Activated naive CD8-positive, alpha-beta T cell treated with anti-CD3 and anti-CD28 coated beads, Interleukin-2, amount 50 U/mL, for 24 hours (primary cell): ENCODE results near the gene RPS24.
A peak's percentile ranks its signal among the peaks of the same experiment; 100 is the strongest.

Experiments
- ATAC-seq: fragments of 150-1000 bp; cut with Tn5 transposase; one replicate; pipeline ENCODE4 v1.10.0; 2021
- DNase-seq: peaks from one replicate; pipeline ENCODE4 v3.0.0; 2021
- H3K27ac Mint-ChIP-seq: one replicate; pipeline ENCODE4 v1.8.0; 2021; ENCODE audit warnings: mild to moderate bottlenecking, mixed read lengths
- H3K27me3 Mint-ChIP-seq: one replicate; pipeline ENCODE4 v1.8.0; 2021; ENCODE audit warnings: mixed read lengths
- H3K36me3 Mint-ChIP-seq: one replicate; pipeline ENCODE4 v1.8.0; 2021; ENCODE audit warnings: low read depth, mixed read lengths
- H3K4me1 Mint-ChIP-seq: one replicate; pipeline ENCODE4 v1.8.0; 2021; ENCODE audit warnings: mixed read lengths
- H3K4me3 Mint-ChIP-seq: one replicate; pipeline ENCODE4 v1.8.0; 2021; ENCODE audit warnings: mild to moderate bottlenecking, moderate library complexity, mixed read lengths
- H3K9me3 Mint-ChIP-seq: one replicate; pipeline ENCODE4 v1.8.0; 2021; ENCODE audit warnings: mixed read lengths

The RPS24 gene

GRCh38 chr10:78038791-78039547 is 5.3 kb downstream of the RPS24 start:
- Mint-ChIP-seq H3K4me3 (peak overlapping the region; percentile 97), H3K9me3 (no peaks in the 10 kb centered on the region), H3K27me3 (no peaks in the 10 kb centered on the region), H3K36me3 (peaks cover 86% of the 10 kb centered on the region), H3K4me1 (peaks cover 74% of the 10 kb centered on the region), H3K27ac (peak overlapping the region; percentile 77)
- no peak for ATAC-seq
- DNase-seq: no peak

GRCh38 chr10:78039743-78040142 is 6.1 kb downstream of the RPS24 start:
- DNase-seq: no peak
- Mint-ChIP-seq H3K4me1 (peaks cover 80% of the 10 kb centered on the region), H3K9me3 (no peaks in the 10 kb centered on the region), H3K4me3 (peak overlapping the region; percentile 97), H3K27ac (peak overlapping the region; percentile 77), H3K27me3 (no peaks in the 10 kb centered on the region), H3K36me3 (peaks cover 79% of the 10 kb centered on the region)
- ATAC-seq: no peak

DNA sequence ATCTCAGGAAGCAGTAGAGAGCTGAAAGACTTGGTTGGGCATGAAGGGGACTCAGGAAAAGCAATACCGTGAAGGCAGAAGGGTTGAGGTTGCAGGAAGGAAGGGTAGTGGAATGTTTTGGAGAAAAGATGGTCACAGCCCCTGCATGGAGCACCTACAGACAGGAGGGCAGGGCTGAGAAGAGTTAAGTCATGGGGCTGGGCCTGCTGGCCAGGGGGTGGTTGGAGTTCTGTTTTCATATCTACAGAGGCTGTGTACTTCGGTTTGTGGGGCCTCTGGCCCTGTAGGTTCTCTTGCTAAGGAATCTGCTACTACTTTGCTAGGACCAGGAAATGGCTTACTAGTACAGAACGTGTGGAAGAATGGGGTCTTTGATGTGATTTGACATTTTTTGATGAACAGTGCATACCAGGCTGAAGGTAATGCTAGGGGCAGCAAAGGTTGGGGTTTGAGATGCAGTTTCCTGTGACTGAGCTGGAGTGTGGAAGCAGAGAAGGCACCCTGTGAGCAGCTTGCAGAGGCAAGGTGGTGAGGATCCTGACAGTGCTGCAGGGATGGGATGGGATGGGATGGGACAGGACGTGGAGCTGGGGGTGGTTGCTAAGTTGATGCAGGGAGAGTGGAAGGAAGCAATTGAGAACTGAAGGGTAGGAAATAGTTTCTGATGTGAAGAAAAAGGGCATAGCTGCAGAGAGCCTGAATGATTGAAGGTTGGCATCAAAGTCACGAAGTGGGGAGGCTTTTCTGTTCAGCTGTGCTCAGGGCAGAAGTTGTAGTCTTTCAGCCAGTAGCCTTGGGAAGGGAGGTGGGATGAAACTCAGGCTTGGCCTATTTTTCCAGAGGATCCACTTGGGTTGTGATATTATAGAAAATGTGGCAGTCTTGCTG is 7.8 kb downstream of the RPS24 start:
- H3K36me3 Mint-ChIP-seq: peaks cover 62% of the 10 kb centered on the region
- peak overlapping the region; percentile 79 for H3K27ac Mint-ChIP-seq
- peak; percentile 9 for ATAC-seq
- no peaks in the 10 kb centered on the region for H3K27me3 Mint-ChIP-seq
- H3K4me3 Mint-ChIP-seq: peak overlapping the region; percentile 63
- H3K9me3 Mint-ChIP-seq: no peaks in the 10 kb centered on the region
- no peak for DNase-seq
- peaks cover 72% of the 10 kb centered on the region for H3K4me1 Mint-ChIP-seq

- peak; percentile 10 for ATAC-seq
- Mint-ChIP-seq H3K36me3 (peaks cover 54% of the 10 kb centered on the region), H3K4me1 (peaks cover 64% of the 10 kb centered on the region), H3K27ac (peak overlapping the region; percentile 79), H3K4me3 (no peak overlapping the region), H3K9me3 (no peaks in the 10 kb centered on the region), H3K27me3 (no peaks in the 10 kb centered on the region)
- no peak for DNase-seq
These were observed 8.5 kb downstream of the RPS24 start for GRCh38 chr10:78042058-78042751.

- Mint-ChIP-seq H3K9me3 (no peaks in the 10 kb centered on the region), H3K36me3 (peaks cover 49% of the 10 kb centered on the region), H3K27ac (peak overlapping the region; percentile 49), H3K27me3 (no peaks in the 10 kb centered on the region), H3K4me3 (no peak overlapping the region), H3K4me1 (peaks cover 58% of the 10 kb centered on the region)
- peak; percentile 13 for ATAC-seq
- no peak for DNase-seq
These were observed 9.1 kb downstream of the RPS24 start for GRCh38 chr10:78042752-78043104.

DNA sequence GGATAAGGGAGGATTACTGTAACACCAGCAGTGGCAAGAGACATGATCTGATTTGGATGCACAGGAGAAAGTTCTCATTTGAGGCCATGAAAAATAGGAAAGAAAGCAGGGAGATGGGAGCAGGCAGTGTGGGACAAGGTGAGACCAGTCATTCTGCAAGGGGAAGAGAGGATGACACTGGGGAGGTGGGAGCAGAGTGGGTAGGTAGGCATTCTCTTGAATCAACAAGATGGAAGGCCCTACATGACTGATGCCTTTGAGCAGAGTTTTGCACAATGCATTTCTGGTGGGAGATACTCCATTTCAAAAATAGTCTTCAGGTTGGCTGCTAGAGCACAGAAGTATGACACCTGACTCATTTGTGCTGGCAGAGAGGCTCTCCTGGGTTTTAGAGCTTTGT is 10.5 kb downstream of the RPS24 start:
- H3K27me3 Mint-ChIP-seq: no peaks in the 10 kb centered on the region
- peaks cover 45% of the 10 kb centered on the region for H3K4me1 Mint-ChIP-seq
- no peak for ATAC-seq
- no peaks in the 10 kb centered on the region for H3K9me3 Mint-ChIP-seq
- H3K36me3 Mint-ChIP-seq: peaks cover 34% of the 10 kb centered on the region
- H3K27ac Mint-ChIP-seq: peak overlapping the region; percentile 67
- H3K4me3 Mint-ChIP-seq: no peak overlapping the region
- no peak for DNase-seq

DNA sequence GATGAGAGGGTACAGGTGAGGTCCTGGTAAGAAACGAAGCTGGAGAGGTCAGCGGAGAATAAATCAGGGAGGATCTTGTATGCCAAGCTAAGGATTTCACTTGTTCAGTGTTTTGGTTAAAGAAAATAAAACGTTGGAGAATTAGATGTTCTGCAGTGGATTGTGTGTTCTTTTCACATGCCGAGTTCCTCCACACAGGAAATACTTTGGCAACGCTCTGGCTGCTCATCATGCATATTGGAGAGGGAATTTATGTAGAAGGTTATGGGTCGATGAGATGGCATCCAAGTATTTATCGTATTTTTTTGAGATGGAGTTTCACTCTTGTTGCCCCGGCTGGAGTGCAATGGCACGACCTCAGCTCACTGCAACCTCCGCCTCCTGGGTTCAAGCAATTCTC is 11.0 kb downstream of the RPS24 start:
- no peak overlapping the region for H3K27ac Mint-ChIP-seq
- no peak for DNase-seq

DNA sequence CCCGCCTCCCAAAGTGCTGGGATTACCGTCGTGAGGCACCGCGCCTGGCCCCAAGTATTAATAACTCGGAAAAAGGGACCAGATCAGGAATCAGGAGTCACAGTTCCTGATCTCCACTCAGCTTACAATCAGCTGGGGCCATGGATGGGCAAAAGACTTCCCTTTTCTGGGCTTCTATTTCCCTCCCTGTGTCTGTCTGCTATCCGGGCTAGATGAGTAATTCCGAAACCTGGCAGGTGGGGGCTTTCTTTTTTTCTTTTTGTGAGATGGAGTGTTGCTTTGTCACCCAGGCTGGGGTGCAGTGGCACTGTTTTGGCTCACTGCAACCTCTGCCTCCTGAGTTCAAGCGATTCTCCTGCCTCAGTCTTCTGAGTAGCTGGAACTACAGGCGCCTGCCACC is 11.6 kb downstream of the RPS24 start:
- no peaks in the 10 kb centered on the region for H3K27me3 Mint-ChIP-seq
- no peak overlapping the region for H3K27ac Mint-ChIP-seq
- H3K4me3 Mint-ChIP-seq: no peak overlapping the region
- H3K9me3 Mint-ChIP-seq: no peaks in the 10 kb centered on the region
- peaks cover 24% of the 10 kb centered on the region for H3K36me3 Mint-ChIP-seq
- no peak for DNase-seq
- ATAC-seq: no peak
- H3K4me1 Mint-ChIP-seq: peaks cover 36% of the 10 kb centered on the region

More for the DNA sequence above, 11.0 kb downstream of the RPS24 start:
- Mint-ChIP-seq H3K36me3 (peaks cover 29% of the 10 kb centered on the region), H3K4me1 (peaks cover 40% of the 10 kb centered on the region), H3K27me3 (no peaks in the 10 kb centered on the region), H3K4me3 (no peak overlapping the region), H3K9me3 (no peaks in the 10 kb centered on the region)
- no peak for ATAC-seq

DNA sequence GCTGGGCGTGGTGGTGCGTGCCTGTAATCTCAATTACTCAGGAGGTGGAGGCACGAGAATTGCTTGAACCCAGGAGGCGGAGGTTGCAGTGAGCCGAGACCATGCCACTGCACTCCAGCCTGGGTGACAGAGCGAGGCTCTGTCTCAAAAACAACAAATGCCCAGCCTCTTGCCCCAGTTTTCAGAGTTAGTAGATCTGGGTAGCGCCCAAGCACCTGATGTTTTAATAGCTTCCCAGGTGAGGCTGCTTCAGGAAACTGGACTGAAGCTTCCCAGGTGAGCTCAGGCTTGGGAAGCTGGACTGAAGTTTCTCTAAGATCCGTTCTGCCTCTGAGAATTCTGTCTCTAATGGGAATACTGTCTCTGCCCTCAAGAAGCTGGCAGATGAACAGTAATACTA is 12.2 kb downstream of the RPS24 start:
- no peaks in the 10 kb centered on the region for H3K27me3 Mint-ChIP-seq
- no peaks in the 10 kb centered on the region for H3K9me3 Mint-ChIP-seq
- H3K27ac Mint-ChIP-seq: no peak overlapping the region
- H3K4me1 Mint-ChIP-seq: peaks cover 31% of the 10 kb centered on the region
- no peak for ATAC-seq
- no peak overlapping the region for H3K4me3 Mint-ChIP-seq
- no peak for DNase-seq
- peaks cover 17% of the 10 kb centered on the region for H3K36me3 Mint-ChIP-seq

DNA sequence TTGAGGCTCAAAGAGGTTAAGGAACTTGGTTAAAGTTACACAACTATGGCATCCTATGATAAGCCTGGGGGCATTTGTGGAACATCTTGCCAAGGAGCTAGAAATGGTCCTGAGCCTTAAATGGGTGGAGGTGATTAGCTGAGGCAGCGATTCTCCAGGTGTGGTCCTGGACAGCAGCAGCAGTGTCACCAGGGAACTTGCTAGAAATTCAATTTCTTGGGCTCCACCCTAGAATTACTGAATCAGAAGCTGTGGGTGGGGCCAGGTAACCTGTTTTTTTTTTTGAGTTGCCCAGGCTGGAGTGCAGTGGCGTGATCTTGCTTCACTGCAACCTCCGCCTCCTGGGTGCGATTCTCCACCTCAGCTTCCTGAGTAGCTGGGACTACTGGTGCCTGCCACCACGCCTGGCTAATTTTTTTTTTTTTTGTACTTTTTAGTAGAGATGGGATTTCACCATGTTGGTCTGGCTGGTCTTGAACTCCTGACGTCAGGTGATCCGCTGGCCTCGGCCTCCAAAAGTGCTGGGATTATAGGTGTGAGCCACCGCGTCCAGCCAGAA is 13.1 kb downstream of the RPS24 start:
- peaks cover 23% of the 10 kb centered on the region for H3K4me1 Mint-ChIP-seq

DNA sequence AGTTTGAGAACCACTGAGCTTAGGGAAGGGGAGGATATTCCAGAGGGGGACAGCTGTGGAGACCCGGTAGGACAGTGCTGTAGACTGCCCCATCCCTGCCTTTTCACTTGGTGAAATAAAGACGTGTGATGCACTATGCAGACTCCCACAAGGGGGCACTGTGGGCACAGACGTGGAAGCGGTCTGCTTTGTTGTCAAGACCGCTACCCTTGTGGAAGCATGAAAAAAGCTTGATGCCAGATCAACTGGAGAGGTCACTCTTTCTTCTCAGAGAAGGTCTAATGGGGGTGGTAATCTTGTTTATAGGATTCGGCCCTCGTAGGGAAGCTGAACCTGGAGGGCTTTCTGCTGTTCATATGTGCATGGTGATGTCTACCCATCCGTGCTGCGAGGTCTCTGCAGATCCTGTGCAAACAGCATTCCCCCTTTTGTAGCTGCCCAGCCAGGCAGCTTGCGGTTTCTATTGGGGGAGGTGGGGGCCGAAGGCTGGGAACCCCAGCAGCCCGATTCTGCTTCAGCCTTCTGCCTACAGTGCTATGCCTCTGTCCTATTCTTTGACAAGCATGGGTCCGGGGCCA is 13.7 kb downstream of the RPS24 start:
- ATAC-seq (peak; percentile 66), DNase-seq (peak; percentile 87)
- peaks cover 5% of the 10 kb centered on the region for H3K36me3 Mint-ChIP-seq
- H3K9me3 Mint-ChIP-seq: no peaks in the 10 kb centered on the region
- H3K27me3 Mint-ChIP-seq: no peaks in the 10 kb centered on the region
- no peak overlapping the region for H3K27ac Mint-ChIP-seq
- H3K4me1 Mint-ChIP-seq: peaks cover 19% of the 10 kb centered on the region
- H3K4me3 Mint-ChIP-seq: no peak overlapping the region

More for the DNA sequence above, 13.1 kb downstream of the RPS24 start:
- Mint-ChIP-seq H3K27ac (no peak overlapping the region), H3K4me3 (no peak overlapping the region), H3K27me3 (no peaks in the 10 kb centered on the region), H3K36me3 (peaks cover 8% of the 10 kb centered on the region), H3K9me3 (no peaks in the 10 kb centered on the region)
- DNase-seq (no peak), ATAC-seq (no peak)

- ATAC-seq (no peak), DNase-seq (no peak)
- H3K9me3 Mint-ChIP-seq: no peaks in the 10 kb centered on the region
- H3K27ac Mint-ChIP-seq: no peak overlapping the region
- H3K36me3 Mint-ChIP-seq: no peaks in the 10 kb centered on the region
- H3K27me3 Mint-ChIP-seq: no peaks in the 10 kb centered on the region
- H3K4me3 Mint-ChIP-seq: no peak overlapping the region
- H3K4me1 Mint-ChIP-seq: peaks cover 6% of the 10 kb centered on the region
These were observed 16.2 kb downstream of the RPS24 start for GRCh38 chr10:78049851-78050250.

DNA sequence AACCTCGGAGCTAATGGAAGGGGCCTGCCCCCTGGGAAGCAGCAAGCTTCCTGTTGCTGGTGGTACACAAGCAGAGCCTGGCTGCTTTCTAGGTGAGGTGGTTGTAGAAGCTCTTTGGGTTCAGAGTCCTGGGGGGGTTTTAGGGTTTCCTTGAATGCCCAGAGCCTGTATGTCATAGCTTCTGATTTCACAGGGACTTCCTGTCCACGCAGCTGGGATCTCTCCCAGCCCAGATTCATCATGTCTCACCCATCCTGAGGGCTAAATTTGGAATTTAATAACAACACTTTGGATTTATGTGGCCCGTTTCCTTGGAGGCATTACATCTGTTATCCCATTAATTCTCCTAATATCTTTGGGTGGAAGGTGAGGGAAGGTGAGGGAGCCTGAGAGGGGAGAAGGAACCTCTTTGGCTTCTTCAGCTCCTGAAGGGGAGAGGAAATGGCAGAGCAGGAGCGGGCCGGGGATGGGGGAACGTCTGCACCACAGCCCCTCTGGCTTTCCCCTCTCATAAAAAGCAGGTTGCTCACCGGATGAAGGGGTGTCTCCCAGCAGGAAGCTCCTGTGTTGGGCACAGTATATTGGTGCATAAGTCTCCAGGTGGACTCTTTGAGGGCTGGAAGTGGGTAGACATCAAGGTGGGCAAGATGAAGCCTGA is 19.7 kb downstream of the RPS24 start:
- H3K4me3 Mint-ChIP-seq: no peak overlapping the region
- no peaks in the 10 kb centered on the region for H3K36me3 Mint-ChIP-seq
- DNase-seq: no peak

DNA sequence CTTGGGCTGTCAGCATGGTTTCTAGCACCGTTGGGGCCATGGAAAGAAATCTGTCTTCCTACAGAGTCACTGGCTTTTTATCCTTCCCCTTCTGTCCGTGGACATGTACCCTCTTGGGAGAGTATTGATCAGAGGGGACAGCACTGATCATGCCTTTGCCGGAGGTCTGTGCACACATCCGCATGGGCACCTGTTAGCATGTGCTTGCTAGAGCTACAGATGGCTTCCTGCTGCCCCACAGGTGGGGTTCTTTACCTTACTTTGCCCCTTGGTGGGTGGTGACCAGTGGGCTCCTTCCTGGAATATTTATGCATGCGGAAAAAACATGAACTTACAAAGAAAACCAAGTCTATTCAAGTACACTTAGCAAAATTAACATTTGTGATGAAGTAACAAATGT is 24.9 kb downstream of the RPS24 start:
- ATAC-seq: no peak
- H3K27ac Mint-ChIP-seq: no peak overlapping the region
- H3K36me3 Mint-ChIP-seq: no peaks in the 10 kb centered on the region
- H3K4me3 Mint-ChIP-seq: no peak overlapping the region
- H3K27me3 Mint-ChIP-seq: no peaks in the 10 kb centered on the region
- no peaks in the 10 kb centered on the region for H3K9me3 Mint-ChIP-seq
- peaks cover 22% of the 10 kb centered on the region for H3K4me1 Mint-ChIP-seq
- no peak for DNase-seq

More for the DNA sequence above, 19.7 kb downstream of the RPS24 start:
- no peaks in the 10 kb centered on the region for H3K9me3 Mint-ChIP-seq
- H3K27me3 Mint-ChIP-seq: no peaks in the 10 kb centered on the region
- peaks cover 2% of the 10 kb centered on the region for H3K4me1 Mint-ChIP-seq
- no peak overlapping the region for H3K27ac Mint-ChIP-seq
- ATAC-seq: no peak
